Peyer's patch (tissue), 4 donors: ENCODE measurements around the gene LCE1A. TPM values are rescaled to one million over a fixed set of nuclear protein-coding genes. Genes with fewer than 3 reads are reported as not detected.

Experiments
- DNase-seq, 3 donors: peaks; one replicate each; pipeline ENCODE4 v3.0.0-alpha.2; 2017 to 2019
- H3K27ac ChIP-seq, 4 donors: fragments of 200-600 bp; sonication (generic); one replicate each; pipeline ENCODE4 v1.5.1; 2016 to 2019
- H3K27me3 ChIP-seq, 2 donors: fragments of 200-600 bp; sonication (generic); one replicate each; pipeline ENCODE4 v1.5.1; 2019
- H3K36me3 ChIP-seq, 3 donors: fragments of 200-600 bp; sonication (generic); one replicate each; pipeline ENCODE4 v1.5.1; 2016 to 2019
- H3K4me1 ChIP-seq, 4 donors: fragments of 200-600 bp; sonication (generic); one replicate each; pipeline ENCODE4 v1.5.1; 2016 to 2019
- H3K4me3 ChIP-seq, 4 donors: fragments of 200-600 bp; sonication (generic); 1 replicate in 3 of 4; 2 replicates in 1 of 4; pipeline ENCODE4 v1.5.1; 2016 to 2019; ENCODE audit warnings: mild to moderate bottlenecking in 1 of 4
- H3K9me3 ChIP-seq, 4 donors: fragments of 200-600 bp; sonication (generic); one replicate each; pipeline ENCODE4 v1.5.1; 2016 to 2019; ENCODE audit warnings: mild to moderate bottlenecking in 1 of 4
- POLR2A ChIP-seq, 2 donors: fragments of 450-650 bp; IDR thresholded peaks; one replicate each; pipeline ENCODE4 v1.5.1; 2017; ENCODE audit warnings: antibody characterized with exemption in 2 of 2, mild to moderate bottlenecking in 2 of 2, moderate library complexity in 2 of 2
- total RNA-seq, 4 donors: library from RNA; depleted of rRNA; stranded (reverse); fragments of >200 nt; gene quantifications; one replicate each; pipeline ENCODE4 v1.1.0, GENCODE V29; 2016
- TF ChIP-seq, protein P1 (sequence below), 6 experiments: fragments of 450-650 bp in 4 of 6; fragments of 200-600 bp in 2 of 6; sonication (generic) in 1 of 6; IDR thresholded peaks; one replicate each; pipeline ENCODE4 v1.5.1; 2017 to 2019; ENCODE audit warnings: antibody characterized with exemption in 6 of 6, mild to moderate bottlenecking in 3 of 6, moderate library complexity in 1 of 6

The LCE1A gene
- total RNA-seq, 4 donors from 2014 or later = not detected

- no peak for DNase-seq
- no peak within 1 kb of the TSS for H3K4me3 ChIP-seq
- H3K27ac ChIP-seq = no peak within 1 kb of the TSS
- TF ChIP-seq, protein P1, sequence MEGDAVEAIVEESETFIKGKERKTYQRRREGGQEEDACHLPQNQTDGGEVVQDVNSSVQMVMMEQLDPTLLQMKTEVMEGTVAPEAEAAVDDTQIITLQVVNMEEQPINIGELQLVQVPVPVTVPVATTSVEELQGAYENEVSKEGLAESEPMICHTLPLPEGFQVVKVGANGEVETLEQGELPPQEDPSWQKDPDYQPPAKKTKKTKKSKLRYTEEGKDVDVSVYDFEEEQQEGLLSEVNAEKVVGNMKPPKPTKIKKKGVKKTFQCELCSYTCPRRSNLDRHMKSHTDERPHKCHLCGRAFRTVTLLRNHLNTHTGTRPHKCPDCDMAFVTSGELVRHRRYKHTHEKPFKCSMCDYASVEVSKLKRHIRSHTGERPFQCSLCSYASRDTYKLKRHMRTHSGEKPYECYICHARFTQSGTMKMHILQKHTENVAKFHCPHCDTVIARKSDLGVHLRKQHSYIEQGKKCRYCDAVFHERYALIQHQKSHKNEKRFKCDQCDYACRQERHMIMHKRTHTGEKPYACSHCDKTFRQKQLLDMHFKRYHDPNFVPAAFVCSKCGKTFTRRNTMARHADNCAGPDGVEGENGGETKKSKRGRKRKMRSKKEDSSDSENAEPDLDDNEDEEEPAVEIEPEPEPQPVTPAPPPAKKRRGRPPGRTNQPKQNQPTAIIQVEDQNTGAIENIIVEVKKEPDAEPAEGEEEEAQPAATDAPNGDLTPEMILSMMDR (IDR thresholded peaks at IDR 0.05) = no peak
- no peak for TF ChIP-seq POLR2A (IDR thresholded peaks at IDR 0.05)
- H3K4me1 ChIP-seq = no peaks in the 10 kb centered on the region
- H3K36me3 ChIP-seq = no peaks in the 10 kb centered on the region
- H3K27me3 ChIP-seq = no peaks in the 10 kb centered on the region
- H3K9me3 ChIP-seq = no peaks in the 10 kb centered on the region
Measured at GRCh38 chr1:152796421-152796820, 30.9 kb upstream of the LCE1A start, which contains the start of gene LCE1D. TSS of gene LCE1D (plus strand) at chr1:152796721. CDS start at chr1:152797795, 1,074 bp downstream.

GRCh38 chr1:152801333-152801732 is 25.9 kb upstream of the LCE1A start:
- no peak overlapping the region for H3K4me3 ChIP-seq

GRCh38 chr1:152806576-152806975 is 20.7 kb upstream of the LCE1A start, which contains the start of gene LCE1C:
TSS of gene LCE1C (minus strand) at chr1:152806651. CDS start at chr1:152805478, 1,173 bp downstream.
- Histone ChIP-seq H3K27me3 (no peaks in the 10 kb centered on the region), H3K4me3 (no peak within 1 kb of the TSS), H3K36me3 (no peaks in the 10 kb centered on the region), H3K9me3 (no peaks in the 10 kb centered on the region), H3K4me1 (no peaks in the 10 kb centered on the region), H3K27ac (no peak within 1 kb of the TSS)
- no peak for TF ChIP-seq POLR2A (IDR thresholded peaks at IDR 0.05)
- TF ChIP-seq, protein P1 (IDR thresholded peaks at IDR 0.05) = no peak
- no peak for DNase-seq

More at GRCh38 chr1:152801333-152801732, 25.9 kb upstream of the LCE1A start:
- Histone ChIP-seq H3K27ac (no peak overlapping the region), H3K9me3 (no peaks in the 10 kb centered on the region), H3K27me3 (no peaks in the 10 kb centered on the region), H3K4me1 (no peaks in the 10 kb centered on the region), H3K36me3 (no peaks in the 10 kb centered on the region)
- TF ChIP-seq, protein P1 (IDR thresholded peaks at IDR 0.05) = no peak
- no peak for TF ChIP-seq POLR2A (IDR thresholded peaks at IDR 0.05)
- no peak for DNase-seq

- H3K9me3 ChIP-seq = no peaks in the 10 kb centered on the region
- no peak overlapping the region for H3K4me3 ChIP-seq
- DNase-seq = no peak
- TF ChIP-seq, protein P1 (IDR thresholded peaks at IDR 0.05) = no peak
- TF ChIP-seq POLR2A (IDR thresholded peaks at IDR 0.05) = no peak
- no peaks in the 10 kb centered on the region for H3K4me1 ChIP-seq
- H3K27ac ChIP-seq = no peak overlapping the region
- no peaks in the 10 kb centered on the region for H3K27me3 ChIP-seq
- H3K36me3 ChIP-seq = no peaks in the 10 kb centered on the region
Measured at GRCh38 chr1:152811050-152811449, 16.2 kb upstream of the LCE1A start.

GRCh38 chr1:152811671-152812070 is 15.6 kb upstream of the LCE1A start, which contains the start of gene LCE1B:
TSS of gene LCE1B (plus strand) at chr1:152811971. CDS start at chr1:152812447, 476 bp downstream.
- H3K27ac ChIP-seq = no peak within 1 kb of the TSS
- TF ChIP-seq, protein P1 (IDR thresholded peaks at IDR 0.05) = no peak
- no peak for TF ChIP-seq POLR2A (IDR thresholded peaks at IDR 0.05)
- H3K27me3 ChIP-seq = no peaks in the 10 kb centered on the region
- no peak for DNase-seq
- no peaks in the 10 kb centered on the region for H3K9me3 ChIP-seq
- H3K4me3 ChIP-seq = no peak within 1 kb of the TSS
- H3K36me3 ChIP-seq = no peaks in the 10 kb centered on the region
- H3K4me1 ChIP-seq = no peaks in the 10 kb centered on the region

GRCh38 chr1:152817309-152817708 is 10.0 kb upstream of the LCE1A start:
- DNase-seq = no peak

More at GRCh38 chr1:152817309-152817708, 10.0 kb upstream of the LCE1A start:
- H3K4me1 ChIP-seq = no peaks in the 10 kb centered on the region
- no peaks in the 10 kb centered on the region for H3K36me3 ChIP-seq
- H3K9me3 ChIP-seq = no peaks in the 10 kb centered on the region
- H3K4me3 ChIP-seq = no peak overlapping the region
- H3K27ac ChIP-seq = no peak overlapping the region
- TF ChIP-seq, protein P1 (IDR thresholded peaks at IDR 0.05) = no peak
- TF ChIP-seq POLR2A (IDR thresholded peaks at IDR 0.05) = no peak
- H3K27me3 ChIP-seq = no peaks in the 10 kb centered on the region
